Hepatocyte (in vitro differentiated cells): ENCODE measurements around the gene IL1RL2.

ENCODE experiments used
- CTCF ChIP-seq: fragments of 200-600 bp; sonication (generic); IDR thresholded peaks from 2 replicates; pipeline ENCODE4 v1.5.1; 2016; ENCODE audit warnings: antibody characterized with exemption, mild to moderate bottlenecking; ENCODE audit not compliant: poor library complexity
- EZH2 ChIP-seq: fragments of 200-600 bp; sonication (generic); IDR thresholded peaks from 2 replicates; pipeline ENCODE4 v1.6.1; 2016; ENCODE audit warnings: antibody characterized with exemption, mild to moderate bottlenecking, borderline replicate concordance
- EZH2phosphoT487 ChIP-seq: fragments of 200-600 bp; sonication (generic); IDR thresholded peaks from one replicate; pipeline ENCODE4 v1.6.1; 2018; ENCODE audit warnings: antibody characterized with exemption, mild to moderate bottlenecking, low read depth, moderate library complexity; ENCODE audit not compliant: unreplicated experiment, severe bottlenecking

- no peak for TF ChIP-seq EZH2
- peak; percentile 55 for TF ChIP-seq CTCF
- no peak for TF ChIP-seq EZH2phosphoT487
Observed at GRCh38 chr2:102251042-102251848, 64.4 kb downstream of the IL1RL2 start.
